Measurements from ENCODE around the gene ZNF302.

- TF ChIP-seq POLR2A (IDR thresholded peaks at IDR 0.05; ENCODE audit: low read depth, low read length): no peak
- no peak for TF ChIP-seq TAF1 (IDR thresholded peaks at IDR 0.05; ENCODE audit: borderline replicate concordance, low read depth, low read length)
These were observed 37.9 kb downstream of the ZNF302 start for GRCh38 chr19:34715357-34715756.
